Measurements from ENCODE around the gene RAB11FIP5.

RAB11FIP5 gene

GRCh38 chr2:73053316-73054114, 59.2 kb downstream of the RAB11FIP5 start:
- Histone ChIP-seq H3K27ac (no peak overlapping the region), H3K36me3 (replicated peaks) (no peaks in the 10 kb centered on the region), H3K4me3 (ENCODE audit: low read depth, low read length) (no peak overlapping the region), H3K27me3 (replicated peaks) (no peaks in the 10 kb centered on the region)
- TF ChIP-seq CTCF (IDR thresholded peaks at IDR 0.05; ENCODE audit: low read depth, low read length, missing control alignments): no peak
- in situ Hi-C loops (cut with HindIII; ENCODE audit: low pct_ligation_motif_present, low sequenced_read_pairs): no loop called here
- no peak for DNase-seq

- in situ Hi-C loops (cut with HindIII; ENCODE audit: low pct_ligation_motif_present, low sequenced_read_pairs): no loop called here
- no peak for DNase-seq
- no peak overlapping the region for H3K27ac ChIP-seq
- H3K36me3 ChIP-seq (replicated peaks): no peaks in the 10 kb centered on the region
- H3K27me3 ChIP-seq (replicated peaks): no peaks in the 10 kb centered on the region
- H3K4me3 ChIP-seq (ENCODE audit: low read depth, low read length): no peak overlapping the region
- no peak for TF ChIP-seq CTCF (IDR thresholded peaks at IDR 0.05; ENCODE audit: low read depth, low read length, missing control alignments)
These were observed 62.6 kb downstream of the RAB11FIP5 start for GRCh38 chr2:73050121-73050545.

GRCh38 chr2:73043929-73044832, 68.6 kb downstream of the RAB11FIP5 start:
- no peak overlapping the region for H3K27ac ChIP-seq
- no peak for DNase-seq

GRCh38 chr2:73043276-73043675, 69.5 kb downstream of the RAB11FIP5 start:
- no peak for TF ChIP-seq CTCF (IDR thresholded peaks at IDR 0.05; ENCODE audit: low read depth, low read length, missing control alignments)
- Histone ChIP-seq H3K4me3 (ENCODE audit: low read depth, low read length) (no peak overlapping the region), H3K27me3 (replicated peaks) (no peaks in the 10 kb centered on the region), H3K27ac (no peak overlapping the region), H3K36me3 (replicated peaks) (no peaks in the 10 kb centered on the region)
- in situ Hi-C loops (cut with HindIII; ENCODE audit: low pct_ligation_motif_present, low sequenced_read_pairs): no loop called here
- no peak for DNase-seq

More at GRCh38 chr2:73043929-73044832, 68.6 kb downstream of the RAB11FIP5 start:
- Histone ChIP-seq H3K36me3 (replicated peaks) (no peaks in the 10 kb centered on the region), H3K4me3 (ENCODE audit: low read depth, low read length) (no peak overlapping the region), H3K27me3 (replicated peaks) (no peaks in the 10 kb centered on the region)
- TF ChIP-seq CTCF (IDR thresholded peaks at IDR 0.05; ENCODE audit: low read depth, low read length, missing control alignments): no peak
- in situ Hi-C loops (cut with HindIII; ENCODE audit: low pct_ligation_motif_present, low sequenced_read_pairs): no loop called here

- Histone ChIP-seq H3K27ac (no peak overlapping the region), H3K36me3 (replicated peaks) (no peaks in the 10 kb centered on the region), H3K27me3 (replicated peaks) (no peaks in the 10 kb centered on the region), H3K4me3 (ENCODE audit: low read depth, low read length) (no peak overlapping the region)
- in situ Hi-C loops (cut with HindIII; ENCODE audit: low pct_ligation_motif_present, low sequenced_read_pairs): no loop called here
- no peak for TF ChIP-seq CTCF (IDR thresholded peaks at IDR 0.05; ENCODE audit: low read depth, low read length, missing control alignments)
- no peak for DNase-seq
These were observed 74.7 kb downstream of the RAB11FIP5 start for GRCh38 chr2:73037947-73038585.

Data from brain microvascular endothelial cell (primary cell).